ENCODE results near the gene MARCHF9. TPM values are rescaled to one million over a fixed set of nuclear protein-coding genes. Genes with fewer than 3 reads are reported as not detected.

Gene MARCHF9
- total RNA-seq, 2 donors from 2014 or later = 11.1 to 13.2 TPM

DNA sequence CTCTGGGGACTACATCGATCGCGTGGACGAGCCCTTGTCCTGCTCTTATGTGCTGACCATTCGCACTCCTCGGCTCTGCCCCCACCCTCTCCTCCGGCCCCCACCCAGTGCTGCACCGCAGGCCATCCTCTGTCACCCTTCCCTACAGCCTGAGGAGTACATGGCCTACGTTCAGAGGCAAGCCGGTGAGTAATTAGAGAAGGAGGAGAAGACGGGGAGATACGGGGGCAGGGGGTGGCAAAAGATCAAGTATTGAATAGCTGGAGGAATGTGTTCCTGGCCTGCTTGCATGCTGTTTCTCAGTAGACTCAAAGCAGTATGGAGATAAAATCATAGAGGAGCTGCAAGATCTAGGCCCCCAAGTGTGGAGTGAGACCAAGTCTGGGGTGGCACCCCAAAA, 39.1 kb upstream of the MARCHF9 start:
- no peak overlapping the region for H3K4me3 ChIP-seq
- TF ChIP-seq POLR2A (IDR thresholded peaks at IDR 0.05) (no peak), POLR2AphosphoS5 (IDR thresholded peaks at IDR 0.05) (no peak)
- TF ChIP-seq, protein P1, sequence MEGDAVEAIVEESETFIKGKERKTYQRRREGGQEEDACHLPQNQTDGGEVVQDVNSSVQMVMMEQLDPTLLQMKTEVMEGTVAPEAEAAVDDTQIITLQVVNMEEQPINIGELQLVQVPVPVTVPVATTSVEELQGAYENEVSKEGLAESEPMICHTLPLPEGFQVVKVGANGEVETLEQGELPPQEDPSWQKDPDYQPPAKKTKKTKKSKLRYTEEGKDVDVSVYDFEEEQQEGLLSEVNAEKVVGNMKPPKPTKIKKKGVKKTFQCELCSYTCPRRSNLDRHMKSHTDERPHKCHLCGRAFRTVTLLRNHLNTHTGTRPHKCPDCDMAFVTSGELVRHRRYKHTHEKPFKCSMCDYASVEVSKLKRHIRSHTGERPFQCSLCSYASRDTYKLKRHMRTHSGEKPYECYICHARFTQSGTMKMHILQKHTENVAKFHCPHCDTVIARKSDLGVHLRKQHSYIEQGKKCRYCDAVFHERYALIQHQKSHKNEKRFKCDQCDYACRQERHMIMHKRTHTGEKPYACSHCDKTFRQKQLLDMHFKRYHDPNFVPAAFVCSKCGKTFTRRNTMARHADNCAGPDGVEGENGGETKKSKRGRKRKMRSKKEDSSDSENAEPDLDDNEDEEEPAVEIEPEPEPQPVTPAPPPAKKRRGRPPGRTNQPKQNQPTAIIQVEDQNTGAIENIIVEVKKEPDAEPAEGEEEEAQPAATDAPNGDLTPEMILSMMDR (IDR thresholded peaks at IDR 0.05) = no peak

GRCh38 chr12:57716305-57716704, 38.6 kb upstream of the MARCHF9 start:
- Histone ChIP-seq H3K27me3 (replicated peaks; ENCODE audit: insufficient read depth) (no peaks in the 10 kb centered on the region), H3K36me3 (peaks cover 11 to 26% of the 10 kb centered on the region in 2 donors)
- WGBS = 98% methylated on average over 4 of the region's 4 CpGs

More for the DNA sequence above, 39.1 kb upstream of the MARCHF9 start:
- Histone ChIP-seq H3K27me3 (replicated peaks; ENCODE audit: insufficient read depth) (no peaks in the 10 kb centered on the region), H3K4me1 (replicated peaks) (no peaks in the 10 kb centered on the region), H3K9me3 (no peaks in the 10 kb centered on the region), H3K27ac (no peak overlapping the region), H3K36me3 (peaks cover 11 to 21% of the 10 kb centered on the region in 2 donors)
- WGBS = 93% methylated on average over 12 of the region's 12 CpGs
- intact Hi-C loops (cut with DNase I) = no loop called here
- DNase-seq (ENCODE audit: low spot score) = no peak

GRCh38 chr12:57717131-57717530, 37.8 kb upstream of the MARCHF9 start:
- no peaks in the 10 kb centered on the region for H3K9me3 ChIP-seq
- H3K27ac ChIP-seq = no peak overlapping the region
- no peak for DNase-seq (ENCODE audit: low spot score)
- H3K4me3 ChIP-seq = no peak overlapping the region
- TF ChIP-seq, protein P1 (IDR thresholded peaks at IDR 0.05) = no peak
- TF ChIP-seq POLR2A (IDR thresholded peaks at IDR 0.05) = no peak
- TF ChIP-seq POLR2AphosphoS5 (IDR thresholded peaks at IDR 0.05) = no peak
- WGBS = 96% methylated on average over 5 of the region's 5 CpGs
- intact Hi-C loops (cut with DNase I) = no loop called here
- H3K27me3 ChIP-seq (replicated peaks; ENCODE audit: insufficient read depth) = no peaks in the 10 kb centered on the region
- H3K36me3 ChIP-seq = peaks cover 11 to 26% of the 10 kb centered on the region in 2 donors
- no peaks in the 10 kb centered on the region for H3K4me1 ChIP-seq (replicated peaks)

More at GRCh38 chr12:57716305-57716704, 38.6 kb upstream of the MARCHF9 start:
- Histone ChIP-seq H3K4me1 (replicated peaks) (no peaks in the 10 kb centered on the region), H3K9me3 (no peaks in the 10 kb centered on the region), H3K4me3 (no peak overlapping the region), H3K27ac (no peak overlapping the region)
- TF ChIP-seq POLR2A (IDR thresholded peaks at IDR 0.05) = no peak
- TF ChIP-seq POLR2AphosphoS5 (IDR thresholded peaks at IDR 0.05) = no peak
- TF ChIP-seq, protein P1 (IDR thresholded peaks at IDR 0.05) = no peak
- no peak for DNase-seq (ENCODE audit: low spot score)
- intact Hi-C loops (cut with DNase I) = no loop called here

DNA sequence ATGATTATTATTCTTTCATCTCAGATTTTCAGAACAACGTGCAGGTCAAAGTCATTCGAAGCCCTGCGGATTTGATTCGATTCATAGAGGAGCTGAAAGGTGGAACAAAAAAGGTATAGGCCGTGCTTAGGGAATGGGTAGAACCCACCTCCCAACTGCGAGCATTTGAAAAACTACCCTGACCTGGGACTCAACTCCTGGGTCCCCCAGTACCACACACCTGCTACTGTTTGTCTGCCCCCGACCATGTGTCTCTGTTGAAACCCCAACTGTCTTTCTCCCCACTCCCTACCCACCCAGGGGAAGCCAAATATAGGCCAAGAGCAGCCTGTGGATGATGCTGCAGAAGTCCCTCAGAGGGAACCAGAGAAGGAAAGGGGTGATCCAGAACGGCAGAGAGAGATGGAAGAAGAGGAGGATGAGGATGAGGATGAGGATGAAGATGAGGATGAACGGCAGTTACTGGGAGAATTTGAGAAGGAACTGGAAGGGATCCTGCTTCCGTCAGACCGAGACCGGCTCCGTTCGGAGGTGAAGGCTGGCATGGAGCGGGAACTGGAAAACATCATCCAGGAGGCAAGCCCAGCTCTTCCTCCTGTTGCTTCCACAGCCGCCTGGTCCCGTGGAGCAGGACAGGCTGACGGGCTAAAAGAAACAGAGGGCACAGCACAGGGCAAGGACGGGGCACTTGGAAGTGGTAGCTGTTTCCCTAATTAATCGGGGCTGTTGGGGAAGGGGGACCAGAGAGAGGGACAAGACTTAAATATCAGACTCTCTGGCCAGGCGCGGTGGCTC, 36.9 kb upstream of the MARCHF9 start:
- WGBS = 96% methylated on average over 22 of the region's 22 CpGs
- Histone ChIP-seq H3K27ac (no peak overlapping the region), H3K4me3 (no peak overlapping the region), H3K4me1 (replicated peaks) (no peaks in the 10 kb centered on the region), H3K27me3 (replicated peaks; ENCODE audit: insufficient read depth) (no peaks in the 10 kb centered on the region), H3K9me3 (no peaks in the 10 kb centered on the region), H3K36me3 (peaks cover 11 to 26% of the 10 kb centered on the region in 2 donors)
- intact Hi-C loops (cut with DNase I) = no loop called here
- no peak for DNase-seq (ENCODE audit: low spot score)
- TF ChIP-seq POLR2A (IDR thresholded peaks at IDR 0.05) = no peak
- no peak for TF ChIP-seq POLR2AphosphoS5 (IDR thresholded peaks at IDR 0.05)
- TF ChIP-seq, protein P1 (IDR thresholded peaks at IDR 0.05) = no peak

Measured in prostate gland (tissue), 2 donors.